ENCODE data around the gene KCNMB2. TPM values are rescaled to one million over a fixed set of nuclear protein-coding genes. Genes with fewer than 3 reads are reported as not detected.

The KCNMB2 gene
- total and polyA plus RNA-seq, 2 donors (not counting 1 experiment from before 2014, with no cell fraction given) = 0.17 TPM; not detected in 1

- no peak overlapping the region for H3K9ac ChIP-seq (ENCODE audit: insufficient read depth, low read length)
- no peaks in the 10 kb centered on the region for H3K9me3 ChIP-seq (ENCODE audit: control insufficient read depth, insufficient read depth, low read depth, low read length)
- H3K4me3 ChIP-seq (replicated peaks in 1 of 4; ENCODE audit: control extremely low read depth in 1 of 4, insufficient read depth in 1 of 4, low read depth in 3 of 4, low read length in 4 of 4) = no peak overlapping the region
- no peak overlapping the region for H3K4me2 ChIP-seq (ENCODE audit: extremely low read depth, insufficient read depth, low read length)
- H3K27me3 ChIP-seq (ENCODE audit: control insufficient read depth, insufficient read depth, low read length) = no peaks in the 10 kb centered on the region
- no peaks in the 10 kb centered on the region for H4K20me1 ChIP-seq (ENCODE audit: control insufficient read depth, extremely low read depth, insufficient read depth, low read length)
- DNase-seq (ENCODE audit: low read depth in 2 of 2) = peak in 1 of 2 donors; percentile 66
- H3K27ac ChIP-seq (ENCODE audit: insufficient read depth, low read length) = no peak overlapping the region
- no peaks in the 10 kb centered on the region for H3K79me2 ChIP-seq (ENCODE audit: control insufficient read depth, insufficient read depth, low read length)
- TF ChIP-seq CTCF (conservative IDR thresholded peaks at IDR 0.05 in 1 of 2, IDR thresholded peaks at IDR 0.05 in 1 of 2; ENCODE audit: low read depth in 1 of 2, low read length in 2 of 2) = no peak
- no peak for TF ChIP-seq EZH2 (IDR thresholded peaks at IDR 0.05; ENCODE audit: low read length, missing control alignments)
- no peaks in the 10 kb centered on the region for H3K36me3 ChIP-seq (ENCODE audit: control insufficient read depth, insufficient read depth, low read length)
- H3K4me1 ChIP-seq (ENCODE audit: control insufficient read depth, extremely low read depth, insufficient read depth, low read length) = no peaks in the 10 kb centered on the region
- no peak overlapping the region for H2AFZ ChIP-seq (ENCODE audit: low read length)
Measured at GRCh38 chr3:178718995-178719635, 182.9 kb downstream of the KCNMB2 start.

GRCh38 chr3:178732824-178733223 lies 196.6 kb downstream of the KCNMB2 start:
- Histone ChIP-seq H3K9me3 (ENCODE audit: control insufficient read depth, insufficient read depth, low read depth, low read length) (no peaks in the 10 kb centered on the region), H3K79me2 (ENCODE audit: control insufficient read depth, insufficient read depth, low read length) (no peaks in the 10 kb centered on the region), H2AFZ (ENCODE audit: low read length) (no peak overlapping the region), H3K4me3 (replicated peaks in 1 of 4; ENCODE audit: control extremely low read depth in 1 of 4, insufficient read depth in 1 of 4, low read depth in 3 of 4, low read length in 4 of 4) (no peak overlapping the region), H3K36me3 (ENCODE audit: control insufficient read depth, insufficient read depth, low read length) (no peaks in the 10 kb centered on the region), H3K27ac (ENCODE audit: insufficient read depth, low read length) (no peak overlapping the region), H3K27me3 (ENCODE audit: control insufficient read depth, insufficient read depth, low read length) (no peaks in the 10 kb centered on the region), H3K9ac (ENCODE audit: insufficient read depth, low read length) (no peak overlapping the region), H4K20me1 (ENCODE audit: control insufficient read depth, extremely low read depth, insufficient read depth, low read length) (no peaks in the 10 kb centered on the region), H3K4me1 (ENCODE audit: control insufficient read depth, extremely low read depth, insufficient read depth, low read length) (no peaks in the 10 kb centered on the region), H3K4me2 (ENCODE audit: extremely low read depth, insufficient read depth, low read length) (no peak overlapping the region)
- DNase-seq (ENCODE audit: low read depth in 2 of 2) = no peak
- TF ChIP-seq EZH2 (IDR thresholded peaks at IDR 0.05; ENCODE audit: low read length, missing control alignments) (no peak), CTCF (conservative IDR thresholded peaks at IDR 0.05 in 1 of 2, IDR thresholded peaks at IDR 0.05 in 1 of 2; ENCODE audit: low read depth in 1 of 2, low read length in 2 of 2) (no peak)

- Histone ChIP-seq H3K4me2 (ENCODE audit: extremely low read depth, insufficient read depth, low read length) (no peak overlapping the region), H3K27ac (ENCODE audit: insufficient read depth, low read length) (no peak overlapping the region), H3K9ac (ENCODE audit: insufficient read depth, low read length) (no peak overlapping the region), H3K9me3 (ENCODE audit: control insufficient read depth, insufficient read depth, low read depth, low read length) (no peaks in the 10 kb centered on the region), H3K79me2 (ENCODE audit: control insufficient read depth, insufficient read depth, low read length) (no peaks in the 10 kb centered on the region), H2AFZ (ENCODE audit: low read length) (no peak overlapping the region), H3K27me3 (ENCODE audit: control insufficient read depth, insufficient read depth, low read length) (no peaks in the 10 kb centered on the region), H3K36me3 (ENCODE audit: control insufficient read depth, insufficient read depth, low read length) (no peaks in the 10 kb centered on the region), H3K4me3 (replicated peaks in 1 of 4; ENCODE audit: control extremely low read depth in 1 of 4, insufficient read depth in 1 of 4, low read depth in 3 of 4, low read length in 4 of 4) (no peak overlapping the region), H3K4me1 (ENCODE audit: control insufficient read depth, extremely low read depth, insufficient read depth, low read length) (no peaks in the 10 kb centered on the region), H4K20me1 (ENCODE audit: control insufficient read depth, extremely low read depth, insufficient read depth, low read length) (no peaks in the 10 kb centered on the region)
- TF ChIP-seq EZH2 (IDR thresholded peaks at IDR 0.05; ENCODE audit: low read length, missing control alignments) (no peak), CTCF (conservative IDR thresholded peaks at IDR 0.05 in 1 of 2, IDR thresholded peaks at IDR 0.05 in 1 of 2; ENCODE audit: low read depth in 1 of 2, low read length in 2 of 2) (no peak)
- DNase-seq (ENCODE audit: low read depth in 2 of 2) = no peak
Measured at GRCh38 chr3:178735032-178735674, 198.9 kb downstream of the KCNMB2 start.

Measured in fibroblast of lung (primary cell).